Upper lobe of left lung (tissue), 4 donors: ENCODE data around the gene STRBP.

Experiments used
- POLR2AphosphoS5 ChIP-seq, 2 donors: sonication (generic); formaldehyde crosslinking; IDR thresholded peaks; one replicate each; pipeline ENCODE4 v1.5.1; 2017; ENCODE audit warnings: antibody characterized with exemption in 2 of 2
- TF ChIP-seq, protein P1 (sequence below), 6 experiments: fragments of 450-650 bp in 4 of 6; fragments of 200-600 bp in 2 of 6; sonication (generic) in 2 of 6; IDR thresholded peaks; one replicate each; pipeline ENCODE4 v1.5.1; 2016 to 2019; ENCODE audit warnings: antibody characterized with exemption in 6 of 6

DNA sequence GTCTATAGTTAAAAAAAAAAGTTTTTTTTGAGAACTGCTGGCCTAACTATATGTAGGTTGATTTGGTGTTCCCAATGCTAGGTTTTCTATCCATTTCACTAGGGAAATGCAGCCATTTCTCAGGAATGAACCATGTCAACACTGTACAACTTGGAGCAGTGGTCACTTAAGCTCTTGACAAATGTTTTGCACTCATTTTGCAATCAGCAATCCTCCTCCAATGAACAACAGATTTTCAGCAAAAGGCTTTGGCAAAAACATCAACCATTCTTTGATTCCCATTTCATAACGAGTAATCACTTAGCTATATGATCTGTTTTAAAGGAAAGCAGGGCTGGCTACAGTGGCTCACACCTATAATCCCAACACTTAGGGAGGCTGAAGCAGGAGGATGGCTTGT lies 17.9 kb downstream of the STRBP start:
- TF ChIP-seq, protein P1, sequence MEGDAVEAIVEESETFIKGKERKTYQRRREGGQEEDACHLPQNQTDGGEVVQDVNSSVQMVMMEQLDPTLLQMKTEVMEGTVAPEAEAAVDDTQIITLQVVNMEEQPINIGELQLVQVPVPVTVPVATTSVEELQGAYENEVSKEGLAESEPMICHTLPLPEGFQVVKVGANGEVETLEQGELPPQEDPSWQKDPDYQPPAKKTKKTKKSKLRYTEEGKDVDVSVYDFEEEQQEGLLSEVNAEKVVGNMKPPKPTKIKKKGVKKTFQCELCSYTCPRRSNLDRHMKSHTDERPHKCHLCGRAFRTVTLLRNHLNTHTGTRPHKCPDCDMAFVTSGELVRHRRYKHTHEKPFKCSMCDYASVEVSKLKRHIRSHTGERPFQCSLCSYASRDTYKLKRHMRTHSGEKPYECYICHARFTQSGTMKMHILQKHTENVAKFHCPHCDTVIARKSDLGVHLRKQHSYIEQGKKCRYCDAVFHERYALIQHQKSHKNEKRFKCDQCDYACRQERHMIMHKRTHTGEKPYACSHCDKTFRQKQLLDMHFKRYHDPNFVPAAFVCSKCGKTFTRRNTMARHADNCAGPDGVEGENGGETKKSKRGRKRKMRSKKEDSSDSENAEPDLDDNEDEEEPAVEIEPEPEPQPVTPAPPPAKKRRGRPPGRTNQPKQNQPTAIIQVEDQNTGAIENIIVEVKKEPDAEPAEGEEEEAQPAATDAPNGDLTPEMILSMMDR (IDR thresholded peaks at IDR 0.05), result no peak
- no peak for TF ChIP-seq POLR2AphosphoS5 (IDR thresholded peaks at IDR 0.05)
